Measurements from ENCODE around the gene ZNF333.

The ZNF333 gene

GRCh38 chr19:14689598-14690503, at the start of gene ZNF333:
Gene ZNF333, plus strand, starts transcription at chr19:14690048. Its CDS starts 3,444 bp downstream, at chr19:14693492.
- peak; percentile 92 for DNase-seq (ENCODE audit: low read depth, low spot score)

DNA sequence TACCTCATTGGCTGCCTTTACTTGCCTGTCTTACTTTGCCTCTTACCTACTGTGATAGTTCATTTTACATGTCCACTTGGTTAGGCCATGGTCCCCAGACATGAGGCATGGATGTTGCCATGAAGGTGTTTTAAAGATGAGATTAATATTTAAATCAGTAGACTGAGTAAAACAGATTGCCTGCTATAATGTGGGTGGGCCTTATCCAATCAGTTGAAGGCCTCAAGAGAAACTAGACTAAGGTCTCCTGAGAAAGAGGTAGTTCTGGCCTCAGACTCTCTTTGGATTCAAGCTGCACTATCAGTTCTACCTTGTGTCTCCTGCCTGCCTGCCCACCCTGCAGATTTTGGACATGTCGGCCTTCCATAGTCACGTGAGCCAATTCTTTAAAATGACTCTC, 41.3 kb upstream of the ZNF333 start:
- no peak for DNase-seq (ENCODE audit: low read depth, low spot score)

DNA sequence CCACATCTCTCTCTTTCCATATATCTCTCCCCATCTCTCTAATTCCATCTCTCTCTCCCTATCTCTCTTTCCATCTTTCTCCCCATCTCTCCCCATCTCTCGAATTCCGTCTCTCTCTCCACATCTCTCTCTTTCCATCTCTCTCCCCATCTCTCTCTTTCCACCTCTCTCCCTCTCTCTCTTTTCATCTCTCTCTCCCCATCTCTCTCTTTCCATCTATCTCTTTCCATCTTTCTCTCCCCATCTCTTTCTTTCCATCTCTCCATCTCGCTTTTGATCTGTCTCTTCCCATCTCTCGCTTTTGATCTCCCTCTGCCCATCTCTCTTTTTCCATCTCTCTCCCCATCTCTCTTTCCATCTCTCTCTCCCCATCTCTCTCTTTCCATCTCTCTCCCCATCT, 40.8 kb upstream of the ZNF333 start:
- DNase-seq (ENCODE audit: low read depth, low spot score), result no peak

DNA sequence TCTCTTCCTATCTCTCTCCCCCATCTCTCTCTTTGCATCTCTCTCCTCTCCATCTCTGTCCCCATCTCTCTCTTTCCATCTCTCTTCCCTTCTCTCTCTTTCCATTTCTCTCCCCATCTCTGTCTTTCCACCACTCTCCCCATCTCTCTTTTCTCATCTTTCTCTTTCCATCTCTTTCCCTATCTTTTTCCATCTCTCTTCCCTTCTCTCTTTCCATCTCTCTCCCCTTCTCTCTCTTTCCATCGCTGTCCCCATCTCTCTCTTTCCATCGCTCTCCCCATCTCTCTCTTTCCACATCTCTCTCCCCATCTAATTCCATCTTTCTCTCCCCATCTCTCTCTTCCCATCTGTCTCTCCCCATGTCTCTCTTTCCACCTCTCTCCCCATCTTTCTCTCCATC, 39.7 kb upstream of the ZNF333 start:
- no peak for DNase-seq (ENCODE audit: low read depth, low spot score)

DNA sequence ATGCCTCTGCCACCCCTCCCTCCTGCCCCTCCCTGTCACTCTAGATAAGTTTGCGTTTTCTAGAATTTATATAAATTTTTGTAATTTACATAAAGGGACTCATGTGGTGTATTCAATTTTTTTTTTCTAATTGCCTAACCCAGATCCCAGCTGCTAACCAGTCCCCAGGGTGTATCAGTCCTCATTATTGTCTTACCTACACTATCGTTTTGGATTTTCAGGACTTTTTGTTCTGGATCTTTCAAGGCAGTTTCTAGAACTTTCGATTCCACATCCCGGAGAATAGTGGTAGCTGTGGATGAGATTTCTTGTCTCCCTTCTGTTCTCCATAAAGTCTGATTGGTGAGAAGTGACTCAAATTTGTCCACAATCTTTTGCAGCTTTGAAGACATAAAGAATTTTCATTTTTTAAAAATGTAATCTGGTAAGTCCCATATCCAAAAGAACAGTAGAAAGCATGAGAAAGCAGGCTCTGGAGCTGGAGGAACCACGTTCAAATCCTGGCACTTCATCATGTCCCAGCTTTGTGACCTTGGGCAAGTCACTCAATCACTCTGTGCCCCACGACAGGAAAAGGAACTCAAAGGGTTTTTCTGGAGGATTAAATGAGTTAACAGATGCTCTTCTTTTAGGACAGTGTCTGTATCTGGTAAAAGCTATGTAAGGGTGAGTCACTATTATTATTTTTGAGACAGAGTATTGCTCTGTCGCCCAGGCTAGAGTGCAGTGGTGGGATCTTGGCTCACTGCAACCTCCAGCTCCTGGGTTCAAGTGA, 34.9 kb upstream of the ZNF333 start:
- no peak for DNase-seq (ENCODE audit: low read depth, low spot score)

DNA sequence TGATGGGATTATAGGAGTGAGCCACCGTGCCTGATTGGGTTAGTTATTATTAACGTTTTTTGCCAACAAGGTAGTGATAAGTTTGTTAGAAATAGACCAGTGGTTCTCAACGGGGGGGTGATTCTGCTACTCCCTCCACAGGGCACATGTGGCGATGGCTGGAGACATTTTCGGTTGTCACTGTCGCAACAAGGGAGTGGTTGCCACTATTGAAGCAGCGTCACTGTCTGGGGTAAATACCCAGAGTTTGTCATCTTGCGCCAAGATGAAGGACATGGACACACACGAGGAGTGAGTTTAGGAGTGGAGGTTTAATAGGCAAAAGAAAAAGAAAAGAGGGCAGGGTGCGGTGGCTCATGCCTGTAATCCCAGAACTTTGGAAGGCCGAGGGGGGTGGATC, 34.1 kb upstream of the ZNF333 start:
- DNase-seq (ENCODE audit: low read depth, low spot score), result no peak

- no peak for DNase-seq (ENCODE audit: low read depth, low spot score)
These were observed 29.9 kb upstream of the ZNF333 start for GRCh38 chr19:14659874-14660489.

DNA sequence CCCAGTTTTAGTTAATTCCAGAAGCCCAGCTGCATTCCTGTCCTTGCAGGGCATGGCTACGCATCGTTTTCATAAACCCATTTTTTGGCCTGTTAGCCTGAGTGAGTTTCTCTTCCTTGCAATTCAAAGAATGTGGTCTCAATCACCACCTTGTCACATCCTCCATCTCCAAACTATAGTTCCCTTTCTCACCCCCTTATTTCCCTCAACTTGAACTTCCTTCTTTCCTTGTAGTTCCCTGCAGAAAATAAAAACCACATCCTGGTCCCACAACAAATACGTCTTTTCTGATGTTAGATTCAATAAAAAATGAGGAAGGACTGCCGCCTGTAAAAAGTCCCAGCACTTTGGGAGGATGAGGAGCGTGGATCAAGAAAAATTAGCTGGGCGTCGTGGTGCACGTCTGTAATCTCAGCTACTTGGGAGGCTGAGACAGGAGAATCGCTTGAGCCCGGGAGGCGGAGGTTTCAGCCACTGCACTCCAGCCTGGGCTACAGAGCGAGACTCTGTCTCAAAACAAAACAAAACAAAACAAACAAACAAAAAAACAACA, 28.4 kb upstream of the ZNF333 start:
- DNase-seq (ENCODE audit: low read depth, low spot score), result peak; percentile 8

- no peak for DNase-seq (ENCODE audit: low read depth, low spot score)
These were observed 19.9 kb upstream of the ZNF333 start for GRCh38 chr19:14669940-14670339.

DNA sequence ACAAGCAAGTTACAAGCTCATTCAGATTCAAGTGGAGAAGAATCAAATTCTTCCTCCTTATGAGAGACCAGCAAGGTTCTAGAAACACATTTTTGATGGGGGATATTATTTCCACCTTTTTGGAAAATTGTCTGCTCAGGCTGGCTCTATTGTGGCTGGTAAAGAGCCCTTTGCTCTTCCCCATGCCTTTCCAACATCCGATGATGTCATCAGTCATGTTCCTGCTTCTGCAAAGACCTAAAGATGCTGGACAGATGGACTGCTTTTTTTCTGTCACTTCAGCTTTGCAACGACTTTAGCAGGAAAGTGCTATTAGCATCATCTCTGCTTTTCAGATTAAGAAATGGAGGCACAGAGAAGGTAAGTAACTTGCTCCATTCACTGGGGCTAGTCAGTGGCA, 19.4 kb upstream of the ZNF333 start:
- no peak for DNase-seq (ENCODE audit: low read depth, low spot score)

- no peak for DNase-seq (ENCODE audit: low read depth, low spot score)
These were observed 17.5 kb upstream of the ZNF333 start for GRCh38 chr19:14672188-14672872.

DNA sequence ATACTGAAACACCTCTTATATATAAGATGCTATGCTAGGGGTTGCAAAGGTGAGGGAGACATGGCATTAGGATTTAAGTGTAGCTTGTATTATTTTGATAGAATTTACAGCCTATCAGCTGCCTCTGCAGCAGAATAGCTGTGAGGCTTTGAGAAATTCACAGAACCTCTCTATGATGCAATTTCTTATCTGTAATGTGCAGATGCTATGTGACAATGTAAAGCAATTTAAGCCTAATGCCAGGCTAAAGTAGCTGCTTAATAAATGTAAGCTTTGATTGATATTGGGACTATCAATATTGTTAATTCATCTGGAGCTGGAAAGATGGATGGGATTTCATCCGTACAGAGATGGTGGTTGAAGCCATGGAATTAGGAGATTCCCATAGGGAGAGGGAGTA, 16.8 kb upstream of the ZNF333 start:
- DNase-seq (ENCODE audit: low read depth, low spot score), result no peak

DNA sequence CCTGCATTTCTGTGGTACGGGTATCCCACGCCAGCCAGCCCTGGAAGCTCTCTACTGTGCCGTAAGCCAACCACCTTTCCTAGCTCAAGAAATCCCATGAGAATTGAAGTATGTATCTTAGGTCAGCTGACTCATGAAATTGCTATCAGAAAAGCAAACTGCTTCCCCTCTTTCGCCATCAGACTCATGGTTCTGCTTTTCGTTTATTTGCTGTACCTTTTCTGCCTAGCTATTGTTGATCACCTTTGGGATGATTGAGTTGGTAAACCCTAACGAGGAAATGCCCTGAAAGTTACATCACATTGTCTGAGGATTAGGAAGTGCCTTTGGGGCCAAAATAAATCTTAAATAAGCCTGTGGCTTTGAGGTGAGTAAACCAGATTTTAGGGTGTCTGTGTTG, 15.1 kb upstream of the ZNF333 start, which contains the start of gene ADGRE3:
TSS of gene ADGRE3 (minus strand) at position 81 of the 400 bp plus-strand sequence. CDS start at position 7, 74 bp downstream.
- DNase-seq (ENCODE audit: low read depth, low spot score), result no peak

DNA sequence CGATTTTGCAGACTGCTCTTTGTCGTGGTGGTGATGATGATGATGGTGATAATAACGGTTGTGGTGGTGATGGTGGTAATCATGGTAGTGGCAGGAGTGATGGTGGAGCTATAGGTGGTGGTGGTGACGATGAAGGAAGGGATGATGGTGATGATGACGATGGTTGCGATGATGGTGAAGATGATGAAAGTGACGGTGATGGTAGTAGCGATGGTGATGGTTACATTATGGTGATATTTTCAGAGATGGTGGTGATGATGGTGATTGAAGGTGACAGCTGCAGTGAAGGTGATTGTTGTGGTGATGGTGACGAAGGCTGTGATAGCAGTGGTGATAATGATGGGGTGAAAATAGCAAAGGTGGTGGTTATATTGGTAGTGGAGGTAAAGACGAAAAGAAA, 13.1 kb upstream of the ZNF333 start:
- DNase-seq (ENCODE audit: low read depth, low spot score), result no peak

DNA sequence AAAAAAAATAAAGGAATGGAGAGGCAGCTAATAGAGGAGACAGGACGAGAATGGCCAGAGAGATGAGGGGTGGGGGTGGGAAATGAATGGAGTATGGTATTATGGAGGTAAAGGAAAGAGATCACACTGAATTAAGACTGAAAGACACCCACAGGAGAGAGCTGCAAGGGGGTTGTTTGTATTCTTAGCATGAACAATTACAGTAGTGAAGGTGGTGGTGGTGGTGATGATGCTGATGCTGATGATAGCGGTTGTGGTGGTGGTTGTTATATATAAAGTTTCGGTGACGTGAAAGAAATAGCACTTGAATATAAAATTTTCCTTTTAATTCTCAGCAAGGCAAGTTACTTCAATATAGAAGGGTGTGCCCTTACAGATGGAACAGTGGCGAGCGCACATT, 12.4 kb upstream of the ZNF333 start:
- DNase-seq (ENCODE audit: low read depth, low spot score), result no peak

DNA sequence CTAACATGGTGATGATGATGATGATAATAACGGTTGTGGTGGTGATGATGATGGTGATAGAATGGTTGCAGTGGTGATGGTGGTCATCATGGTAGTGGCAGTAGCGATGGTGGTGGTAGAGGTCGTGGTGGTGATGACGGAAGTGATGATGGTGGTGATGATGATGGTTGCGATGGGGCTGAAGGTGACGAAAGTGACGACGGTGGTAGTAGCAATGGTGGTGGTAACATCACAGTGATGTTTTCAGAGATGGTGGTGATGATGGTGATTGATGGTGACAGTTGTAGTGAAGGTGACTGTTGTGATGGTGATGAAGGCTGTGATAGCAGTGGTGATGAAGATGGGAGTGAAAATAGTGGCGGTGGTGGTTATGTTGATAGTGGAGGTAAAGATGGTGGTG, 11.6 kb upstream of the ZNF333 start:
- no peak for DNase-seq (ENCODE audit: low read depth, low spot score)

DNA sequence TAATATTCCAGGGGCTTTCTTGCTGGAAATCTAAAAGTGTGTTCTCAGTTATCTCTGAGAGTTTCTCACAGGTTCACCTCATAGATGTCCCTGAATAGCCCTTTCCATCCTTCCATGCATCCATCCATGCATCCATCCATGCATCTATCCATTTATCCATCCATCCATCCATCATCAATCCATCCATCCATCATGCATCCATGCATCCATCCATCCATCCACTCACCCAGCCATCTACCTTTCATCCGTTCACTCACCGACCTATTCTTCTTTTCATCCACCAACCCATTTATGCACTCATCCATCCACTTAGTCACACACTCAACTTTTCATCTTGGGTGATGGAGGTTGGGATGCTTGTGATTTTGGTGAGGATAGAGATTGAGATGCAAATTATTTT, 7.8 kb upstream of the ZNF333 start:
- no peak for DNase-seq (ENCODE audit: low read depth, low spot score)

DNA sequence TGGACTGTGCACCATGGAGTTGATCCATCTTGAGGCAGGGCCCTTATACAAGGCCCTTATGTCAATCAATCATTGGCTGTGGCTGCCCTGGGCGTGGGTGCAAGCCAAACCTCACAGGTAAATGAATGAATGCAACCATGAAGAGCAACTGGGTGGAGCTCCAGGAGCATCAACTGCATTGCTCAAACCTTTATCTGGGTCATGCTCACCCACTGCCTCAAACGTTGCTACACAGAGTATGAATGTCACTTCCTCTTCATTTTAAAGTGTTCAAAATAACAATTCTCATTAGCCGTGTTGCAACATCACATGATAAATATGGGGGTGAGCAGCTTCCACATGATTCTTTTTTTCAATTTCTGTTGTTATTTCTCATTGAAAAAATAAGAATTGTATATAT, 6.4 kb upstream of the ZNF333 start:
- DNase-seq (ENCODE audit: low read depth, low spot score), result no peak

DNA sequence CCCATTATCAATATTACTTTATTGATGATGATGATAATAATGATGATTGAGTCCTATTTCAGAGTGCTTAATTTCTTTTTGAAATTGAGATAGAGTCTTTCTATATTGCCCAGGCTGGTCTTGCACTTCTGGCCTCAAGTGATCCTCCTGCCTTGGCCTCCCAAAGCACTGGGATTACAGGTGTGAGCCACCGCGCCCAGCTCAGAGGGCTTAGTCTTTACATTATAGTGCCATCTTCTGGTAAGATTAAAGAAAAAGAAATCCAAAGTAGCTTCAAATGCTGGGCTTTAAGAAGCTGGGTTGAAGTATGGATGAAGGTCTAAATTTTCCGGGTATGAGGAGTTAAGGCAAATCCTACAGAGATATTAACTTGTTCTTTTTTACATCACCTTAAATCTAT, 3.4 kb upstream of the ZNF333 start:
- DNase-seq (ENCODE audit: low read depth, low spot score), result peak; percentile 24

DNA sequence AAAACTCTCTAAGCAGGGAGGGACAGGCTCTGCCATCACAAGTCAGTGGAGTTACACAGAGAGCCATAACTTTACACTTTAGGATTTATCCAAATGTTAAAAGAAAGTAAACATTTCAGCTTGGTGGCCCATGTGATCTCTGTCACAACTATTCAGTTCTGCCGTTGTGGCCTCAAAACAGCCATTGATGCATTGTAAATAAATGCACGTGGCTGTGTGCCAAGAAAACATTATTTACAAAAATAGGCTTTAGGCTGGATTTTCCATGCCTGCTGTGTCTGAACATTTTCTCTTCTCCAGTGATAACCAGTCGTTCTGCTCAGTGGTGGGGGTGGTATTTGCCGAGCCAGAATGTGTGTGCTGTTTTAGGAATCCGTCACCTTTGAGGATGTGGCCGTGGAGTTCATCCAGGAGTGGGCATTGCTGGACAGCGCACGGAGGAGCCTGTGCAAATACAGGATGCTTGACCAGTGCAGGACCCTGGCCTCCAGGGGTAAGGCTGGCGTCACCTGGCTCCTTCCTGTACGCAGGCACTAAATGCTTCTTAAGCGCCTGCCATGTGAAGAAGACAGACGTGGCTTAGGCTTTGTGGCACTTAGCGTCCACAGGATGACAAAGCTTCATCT, 4.9 kb downstream of the ZNF333 start:
- DNase-seq (ENCODE audit: low read depth, low spot score), result no peak

GRCh38 chr19:14695471-14695870, 5.6 kb downstream of the ZNF333 start:
- DNase-seq (ENCODE audit: low read depth, low spot score), result no peak

Data from ELF-1 (cell line).